Measurements from ENCODE around the gene SMC1B.

DNA sequence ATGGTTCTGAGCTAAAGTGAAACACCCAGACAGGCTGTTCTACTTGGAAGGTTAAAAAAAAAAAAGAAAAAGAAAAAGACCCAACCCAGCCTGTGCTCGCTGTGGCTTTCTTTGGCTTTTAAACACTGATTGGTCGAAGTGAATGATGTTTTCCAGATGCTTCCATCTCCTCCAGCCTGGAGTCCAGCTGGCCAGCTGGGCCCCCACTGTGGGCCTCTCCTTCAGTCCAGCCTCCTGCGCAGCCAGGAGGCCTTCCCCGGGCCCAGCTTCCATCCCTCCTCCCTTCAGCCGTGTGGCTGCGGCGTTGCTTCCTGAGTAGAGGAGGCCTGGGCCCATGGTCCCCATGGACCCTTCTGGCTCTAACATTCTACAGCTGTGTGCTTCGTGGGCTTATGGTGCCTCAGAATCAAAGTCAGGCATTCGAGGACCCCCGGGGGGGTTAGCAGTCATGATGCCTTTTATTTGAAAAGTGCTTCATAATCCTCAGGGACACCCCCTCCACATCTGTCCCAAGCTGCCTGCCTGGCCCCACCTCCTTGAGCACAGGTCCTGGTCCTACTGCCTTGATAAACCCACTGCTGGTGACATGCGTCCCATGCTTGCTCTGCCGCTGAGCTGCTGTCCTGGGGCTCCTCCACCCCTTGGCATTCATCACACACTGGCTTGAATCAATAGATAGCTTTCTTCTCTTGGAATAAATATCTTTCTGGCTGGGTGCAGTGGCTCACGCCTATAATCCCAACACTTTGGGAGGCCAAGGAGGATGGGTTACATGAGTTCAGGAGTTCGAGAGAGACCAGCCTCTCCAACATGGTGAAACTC, 47.1 kb upstream of the SMC1B start:
- TF ChIP-seq, protein P1, sequence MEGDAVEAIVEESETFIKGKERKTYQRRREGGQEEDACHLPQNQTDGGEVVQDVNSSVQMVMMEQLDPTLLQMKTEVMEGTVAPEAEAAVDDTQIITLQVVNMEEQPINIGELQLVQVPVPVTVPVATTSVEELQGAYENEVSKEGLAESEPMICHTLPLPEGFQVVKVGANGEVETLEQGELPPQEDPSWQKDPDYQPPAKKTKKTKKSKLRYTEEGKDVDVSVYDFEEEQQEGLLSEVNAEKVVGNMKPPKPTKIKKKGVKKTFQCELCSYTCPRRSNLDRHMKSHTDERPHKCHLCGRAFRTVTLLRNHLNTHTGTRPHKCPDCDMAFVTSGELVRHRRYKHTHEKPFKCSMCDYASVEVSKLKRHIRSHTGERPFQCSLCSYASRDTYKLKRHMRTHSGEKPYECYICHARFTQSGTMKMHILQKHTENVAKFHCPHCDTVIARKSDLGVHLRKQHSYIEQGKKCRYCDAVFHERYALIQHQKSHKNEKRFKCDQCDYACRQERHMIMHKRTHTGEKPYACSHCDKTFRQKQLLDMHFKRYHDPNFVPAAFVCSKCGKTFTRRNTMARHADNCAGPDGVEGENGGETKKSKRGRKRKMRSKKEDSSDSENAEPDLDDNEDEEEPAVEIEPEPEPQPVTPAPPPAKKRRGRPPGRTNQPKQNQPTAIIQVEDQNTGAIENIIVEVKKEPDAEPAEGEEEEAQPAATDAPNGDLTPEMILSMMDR (IDR thresholded peaks at IDR 0.05), result no peak
- TF ChIP-seq POLR2AphosphoS5 (IDR thresholded peaks at IDR 0.05) (peak; percentile 39 to 83 (median 44)), POLR2A (IDR thresholded peaks at IDR 0.05) (no peak)

Data from breast epithelium (tissue), 3 donors.